Astrocyte of the cerebellum (primary cell): ENCODE results near the gene WHAMM.

Experiments used
- DNase-seq: peaks from one replicate; pipeline ENCODE4 v3.0.0-alpha.2; 2011; ENCODE audit warnings: low read depth
- H3K4me3 ChIP-seq: 2 replicates; pipeline ENCODE4 v1.5.1; 2011; ENCODE audit warnings: mild to moderate bottlenecking, low read depth, low read length, moderate library complexity
- CTCF ChIP-seq: IDR thresholded peaks from 2 replicates; pipeline ENCODE4 v1.5.1; 2012; ENCODE audit warnings: low read length, low read depth, moderate library complexity, mild to moderate bottlenecking; ENCODE audit errors: missing control alignments
- in situ Hi-C: cut with HindIII; loops from 2 replicates; pipeline ENCODE4 v1.10.0; 2017; ENCODE audit warnings: low sequenced_read_pairs

The WHAMM gene

DNA sequence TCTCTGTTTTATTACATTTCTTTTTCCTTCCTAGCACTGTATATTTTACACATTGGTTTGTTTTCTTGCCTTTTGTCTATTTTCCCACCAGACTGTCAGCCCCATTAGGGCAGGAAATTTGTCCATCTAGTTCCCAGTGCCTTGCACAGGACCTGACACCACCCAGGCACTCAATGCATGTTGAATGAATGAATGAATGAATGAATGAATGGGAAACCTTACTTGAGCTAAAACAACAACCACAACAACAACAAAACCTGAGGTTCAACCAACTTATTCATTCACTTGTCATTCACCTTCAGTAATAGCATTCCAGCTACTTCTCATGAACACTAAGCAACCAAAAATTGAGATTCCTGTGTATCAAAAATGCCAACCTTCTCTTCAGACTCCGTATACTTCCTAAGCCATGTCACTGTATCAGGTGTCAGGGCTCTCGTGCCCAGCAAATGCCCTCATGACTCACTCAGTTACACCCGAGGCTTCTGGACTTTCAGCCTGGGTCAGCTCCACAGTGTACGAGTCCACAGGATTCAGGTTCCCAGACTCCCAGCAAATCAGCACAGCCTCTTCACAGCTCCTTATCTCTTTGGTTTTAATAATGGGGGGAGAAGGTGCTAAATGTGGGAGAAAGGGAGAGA lies 40.9 kb upstream of the WHAMM start:
- H3K4me3 ChIP-seq = no peak overlapping the region
- DNase-seq = no peak
- in situ Hi-C loops = no loop called here
- no peak for TF ChIP-seq CTCF

DNA sequence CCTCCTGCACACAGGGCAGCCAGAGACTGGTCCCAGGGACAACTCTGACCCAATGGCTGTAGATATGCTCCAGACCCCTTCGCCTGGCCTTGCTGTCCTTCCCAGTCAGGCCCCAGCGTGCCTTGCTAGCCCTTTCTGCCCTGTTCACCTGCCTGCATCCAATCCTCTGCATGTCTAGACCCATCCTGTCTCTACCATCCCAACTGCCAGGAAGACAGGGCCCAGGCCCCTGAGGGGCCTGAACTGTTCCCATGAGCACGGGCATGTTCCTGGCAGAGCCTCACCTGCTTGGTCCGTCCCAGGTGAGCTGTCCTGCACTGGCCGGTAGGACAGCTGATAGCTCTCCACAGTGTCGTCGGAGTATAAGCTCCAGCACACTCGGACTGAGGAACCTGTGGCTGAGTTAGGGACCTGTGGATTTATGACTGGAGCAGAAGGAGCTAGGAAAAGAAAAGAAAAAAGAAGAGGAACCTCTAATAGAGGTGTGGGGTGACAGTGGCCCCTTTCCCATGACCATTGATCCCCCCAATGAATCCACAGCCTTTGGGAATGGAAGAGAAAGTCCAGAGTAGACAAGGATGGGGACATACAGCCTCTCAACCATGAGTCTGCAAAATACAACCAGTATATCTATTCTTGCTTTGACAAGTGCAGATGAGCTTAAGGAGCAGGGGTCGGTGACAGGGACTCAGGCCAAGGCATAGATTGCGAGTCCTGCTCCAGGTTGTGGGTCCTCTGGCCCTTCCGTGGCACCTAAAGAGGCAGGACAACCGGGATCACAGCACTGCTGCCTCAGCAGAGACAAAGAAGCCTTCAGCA lies 37.4 kb upstream of the WHAMM start:
- no peak for TF ChIP-seq CTCF
- DNase-seq = no peak
- in situ Hi-C loops = no loop called here
- no peak overlapping the region for H3K4me3 ChIP-seq

DNA sequence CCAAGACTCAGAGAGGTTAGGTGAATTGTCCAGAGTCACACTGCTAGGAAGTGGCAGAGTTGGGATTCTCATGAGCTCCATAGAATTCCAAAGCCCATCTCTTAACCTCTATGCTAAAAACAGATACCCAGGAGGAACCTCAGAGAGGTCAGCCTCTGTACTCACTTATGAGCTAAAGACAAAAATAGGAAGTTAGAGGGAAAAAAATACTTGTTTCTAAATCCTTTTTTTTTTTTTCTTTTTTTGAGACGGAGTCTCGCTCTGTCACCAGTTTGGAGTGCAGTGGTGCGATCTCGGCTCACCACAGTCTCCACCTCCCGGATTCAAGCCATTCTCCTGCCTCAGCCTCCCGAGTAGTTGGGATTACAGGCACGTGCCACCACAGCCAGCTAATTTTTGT lies 34.9 kb upstream of the WHAMM start:
- in situ Hi-C loops = no loop called here
- DNase-seq = no peak
- no peak overlapping the region for H3K4me3 ChIP-seq
- TF ChIP-seq CTCF = no peak

DNA sequence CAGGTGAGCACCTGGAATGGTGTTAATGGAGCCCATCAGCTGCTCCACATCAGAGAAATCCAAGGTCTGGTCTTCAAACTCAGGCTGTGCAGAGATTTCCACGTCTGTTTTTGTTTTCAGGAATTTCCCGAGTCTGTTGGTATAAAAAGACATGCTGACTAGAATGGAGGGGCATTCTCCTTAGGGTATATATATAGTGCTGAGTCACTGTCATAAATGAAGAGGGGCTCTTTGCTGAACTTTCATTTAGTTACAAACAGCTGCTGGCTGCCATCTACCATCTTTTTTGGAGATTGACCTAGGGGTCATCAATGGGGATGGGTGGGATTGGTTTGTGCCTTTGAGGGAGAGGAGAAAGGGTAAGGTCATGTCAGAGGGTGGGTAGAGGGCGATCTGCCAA lies 30.7 kb upstream of the WHAMM start:
- H3K4me3 ChIP-seq = no peak overlapping the region
- DNase-seq = no peak
- in situ Hi-C loops = no loop called here
- TF ChIP-seq CTCF = no peak

- TF ChIP-seq CTCF = no peak
- no peak for DNase-seq
- no peak overlapping the region for H3K4me3 ChIP-seq
- in situ Hi-C loops = no loop called here
Measured at GRCh38 chr15:82781349-82781748, 28.1 kb upstream of the WHAMM start.

DNA sequence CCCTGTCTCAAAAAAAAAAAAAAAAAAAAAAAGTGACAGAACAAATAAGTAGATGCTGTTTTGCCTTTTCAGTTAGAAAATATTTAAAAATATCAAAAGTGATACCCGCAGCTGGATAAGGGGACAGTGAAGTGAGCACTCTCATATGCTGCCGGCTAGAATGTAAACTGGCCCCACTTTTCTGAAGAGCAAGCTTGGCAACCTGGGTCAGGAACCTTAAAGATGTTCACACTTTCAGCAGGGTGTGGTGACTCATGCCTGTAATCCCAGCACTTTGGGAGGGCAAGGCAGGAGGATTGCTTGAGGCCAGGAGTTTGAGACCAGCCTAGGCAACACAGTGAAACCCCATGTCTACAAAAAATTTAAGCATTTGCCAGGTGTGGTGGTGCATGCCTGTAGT lies 20.9 kb upstream of the WHAMM start:
- in situ Hi-C loops = no loop called here
- TF ChIP-seq CTCF = no peak
- no peak overlapping the region for H3K4me3 ChIP-seq
- DNase-seq = no peak
